A549 (cell line): Measurements from ENCODE around the gene CUEDC2. TPM values are rescaled to one million over a fixed set of nuclear protein-coding genes. Genes with fewer than 3 reads are reported as not detected.
A peak's percentile ranks its signal among the peaks of the same experiment; 100 is the strongest.

Experiments used
- ATAC-seq, 2 experiments: fragments of 200-7000 bp in 1 of 2; fragments of >200 bp in 1 of 2; cut with Nextera tagmentation in 1 of 2; cut with Tn5 transposase in 1 of 2; 3 replicates each; pipeline versions ENCODE4 v1.8.0 to v1.9.1; 2018 to 2020; ENCODE audit warnings: mild to moderate bottlenecking in 1 of 2, moderate library complexity in 1 of 2
- CTCF ChIA-PET: fragments of 300-600 bp; sonication (Branson Sonifier 250); formaldehyde crosslinking; extraction: SDS; loops from one replicate; lab custom pipeline; 2021; ENCODE audit warnings: antibody characterized with exemption, inconsistent platforms; lab: Yijun Ruan, JAX
- POLR2A ChIA-PET: fragments of 350-600 bp; formaldehyde crosslinking; extraction: SDS; loops from one replicate; lab custom pipeline; 2021; ENCODE audit warnings: antibody characterized with exemption, inconsistent platforms; lab: Yijun Ruan, JAX
- DNase-seq, 2 experiments: peaks; one replicate each; pipeline versions ENCODE4 v3.0.0 to v3.0.0-alpha.2; 2011 to 2016; ENCODE audit warnings: low read depth in 1 of 2, low spot score in 1 of 2
- FAIRE-seq: peaks from 2 replicates; lab custom pipeline; 2011; peaks lifted over from hg19 to GRCh38; lab: Jason Lieb, UNC
- H3K27ac ChIP-seq, 2 experiments: fragments of >200 bp; sonication (Bioruptor Twin); formaldehyde crosslinking; 3 replicates each; pipeline ENCODE4 v1.5.1; 2016 to 2017
- H3K4me1 ChIP-seq: fragments of >200 bp; sonication (Bioruptor Twin); formaldehyde crosslinking; 3 replicates; pipeline ENCODE4 v1.6.1; 2016
- H3K4me2 ChIP-seq: fragments of >200 bp; sonication (Bioruptor Twin); formaldehyde crosslinking; 3 replicates; pipeline ENCODE4 v1.6.1; 2016
- H3K4me3 ChIP-seq: fragments of >200 bp; sonication (Bioruptor Twin); formaldehyde crosslinking; 3 replicates; pipeline ENCODE4 v1.5.1; 2016
- H3K9me3 ChIP-seq: fragments of >200 bp; sonication (Bioruptor Twin); formaldehyde crosslinking; 3 replicates; pipeline ENCODE4 v1.6.1; 2016
- BHLHE40 ChIP-seq: IDR thresholded peaks from 2 replicates; pipeline ENCODE4 v1.6.1; 2012; ENCODE audit warnings: low read depth, low read length, inconsistent platforms
- CBX2 ChIP-seq: fragments of 200-600 bp; sonication (generic); IDR thresholded peaks from 2 replicates; pipeline ENCODE4 v1.6.1; 2016; ENCODE audit warnings: low read depth, mild to moderate bottlenecking, borderline replicate concordance
- CBX8 ChIP-seq: fragments of 200-600 bp; sonication (generic); IDR thresholded peaks from 2 replicates; pipeline ENCODE4 v1.6.1; 2016
- CEBPB ChIP-seq, 2 experiments: fragments of >200 bp in 1 of 2; sonication (Bioruptor Twin) in 1 of 2; formaldehyde crosslinking in 1 of 2; IDR thresholded peaks; 2 replicates each; pipeline ENCODE4 v1.6.1; 2012 to 2016
- CHD2 ChIP-seq: fragments of 150-350 bp; IDR thresholded peaks from 2 replicates; pipeline ENCODE4 v1.6.1; 2014; ENCODE audit warnings: low read length; ENCODE audit not compliant: partially characterized antibody
- EHF ChIP-seq: fragments of 250-450 bp; sonication (Bioruptor Pico); IDR thresholded peaks from 2 replicates; pipeline ENCODE4 v1.5.0; 2020; ENCODE audit warnings: mild to moderate bottlenecking
- EHMT2 ChIP-seq: fragments of 200-600 bp; sonication (generic); IDR thresholded peaks from 2 replicates; pipeline ENCODE4 v1.6.1; 2016; ENCODE audit warnings: antibody characterized with exemption, low read depth, mild to moderate bottlenecking, moderate library complexity
- FOSB ChIP-seq: fragments of 250-450 bp; sonication (Bioruptor Pico); IDR thresholded peaks from 2 replicates; pipeline ENCODE4 v1.5.0; 2020; ENCODE audit warnings: mild to moderate bottlenecking, moderate library complexity
- FOSL2 ChIP-seq, 2 experiments: fragments of 450-650 bp in 1 of 2; fragments of >200 bp in 1 of 2; sonication (Bioruptor Twin) in 1 of 2; formaldehyde crosslinking; IDR thresholded peaks; 2 replicates each; pipeline versions ENCODE4 v1.5.0 to v1.6.1; 2016 to 2020; ENCODE audit warnings: mild to moderate bottlenecking in 1 of 2, moderate library complexity in 1 of 2
- GATA3 ChIP-seq: IDR thresholded peaks from 2 replicates; pipeline ENCODE4 v1.6.1; 2012; ENCODE audit warnings: borderline replicate concordance
- HEYL ChIP-seq: fragments of 250-450 bp; sonication (Bioruptor Pico); IDR thresholded peaks from 2 replicates; pipeline ENCODE4 v1.8.0; 2021; ENCODE audit warnings: mild to moderate bottlenecking, moderate library complexity
- HOXA7 ChIP-seq: fragments of 250-450 bp; sonication (Bioruptor Pico); IDR thresholded peaks from 2 replicates; pipeline ENCODE4 v1.5.0; 2020; ENCODE audit warnings: mild to moderate bottlenecking, moderate library complexity
- HOXB5 ChIP-seq: fragments of 250-450 bp; sonication (Bioruptor Pico); IDR thresholded peaks from 2 replicates; pipeline ENCODE4 v1.5.0; 2020; ENCODE audit warnings: mild to moderate bottlenecking, moderate library complexity
- JUN ChIP-seq, 2 experiments: fragments of >200 bp; sonication (Bioruptor Twin); formaldehyde crosslinking; IDR thresholded peaks; 2 replicates in 1 of 2; 3 replicates in 1 of 2; pipeline ENCODE4 v1.6.1; 2016 to 2017
- KDM5A ChIP-seq: fragments of 200-600 bp; sonication (generic); IDR thresholded peaks from 2 replicates; pipeline ENCODE4 v1.6.1; 2016; ENCODE audit warnings: antibody characterized with exemption, mild to moderate bottlenecking
- MAFK ChIP-seq: fragments of 450-650 bp; IDR thresholded peaks from 2 replicates; pipeline ENCODE4 v1.6.1; 2014; ENCODE audit not compliant: partially characterized antibody
- MYC ChIP-seq: IDR thresholded peaks from 2 replicates; pipeline ENCODE4 v1.6.1; 2012; ENCODE audit warnings: mild to moderate bottlenecking, inconsistent platforms, low read length, improper control_type of control experiment, borderline replicate concordance
- NFE2L2 ChIP-seq: fragments of 150-350 bp; conservative IDR thresholded peaks from 2 replicates; pipeline ENCODE4 v1.6.1; 2014; ENCODE audit warnings: low read length
- NPAS2 ChIP-seq: fragments of 250-450 bp; sonication (Bioruptor Pico); IDR thresholded peaks from 2 replicates; pipeline ENCODE4 v1.8.0; 2022; ENCODE audit warnings: mild to moderate bottlenecking, moderate library complexity, borderline replicate concordance
- PBX3 ChIP-seq: IDR thresholded peaks from 2 replicates; pipeline ENCODE4 v1.6.1; 2012
- POLR2A ChIP-seq: IDR thresholded peaks from 2 replicates; pipeline ENCODE4 v1.6.1; 2012; ENCODE audit warnings: mild to moderate bottlenecking, low read length
- RARB ChIP-seq: fragments of 250-450 bp; sonication (Bioruptor Pico); IDR thresholded peaks from 2 replicates; pipeline ENCODE4 v1.8.0; 2021; ENCODE audit warnings: mild to moderate bottlenecking, moderate library complexity
- RFX5 ChIP-seq: fragments of 450-650 bp; IDR thresholded peaks from 2 replicates; pipeline ENCODE4 v1.7.1; 2014; ENCODE audit warnings: antibody characterized with exemption, mild to moderate bottlenecking, moderate library complexity
- TFCP2L1 ChIP-seq: fragments of 250-450 bp; sonication (Bioruptor Pico); IDR thresholded peaks from 2 replicates; pipeline ENCODE4 v1.5.0; 2021; ENCODE audit warnings: mild to moderate bottlenecking
- WGBS: methylation state at CpG from one replicate; pipeline ENCODE4 v1.1.6; 2017; ENCODE audit errors: missing lambda C conversion rate; 5-methylcytosine and 5-hydroxymethylcytosine counted together
- polyA plus RNA-seq, 4 experiments: library from polyadenylated mRNA; depleted of rRNA in 3 of 4; stranded (reverse); fragments of >200 nt; fragmentation: RNase III in 1 of 4; extraction: RNeasy Plus Mini Kit Qiagen cat#74134 plus additional on column Dnase treatment in 1 of 4; gene quantifications; 2 replicates in 3 of 4; 3 replicates in 1 of 4; pipeline ENCODE4 v1.2.3, GENCODE V29; 2011 to 2017
- TF ChIP-seq, protein P1 (sequence below): fragments of 250-450 bp; sonication (Bioruptor Pico); IDR thresholded peaks from 2 replicates; pipeline ENCODE4 v1.5.0; 2020; ENCODE audit warnings: low read depth, mild to moderate bottlenecking, moderate library complexity
- TF ChIP-seq, protein P2 (sequence below): IDR thresholded peaks from 2 replicates; pipeline ENCODE4 v1.6.1; 2012
- TF ChIP-seq, protein P3 (sequence below): fragments of >200 bp; sonication (Bioruptor Twin); formaldehyde crosslinking; IDR thresholded peaks from 2 replicates; pipeline ENCODE4 v1.6.1; 2016
- TF ChIP-seq, protein P4 (sequence below): fragments of >200 bp; sonication (Bioruptor Twin); formaldehyde crosslinking; IDR thresholded peaks from 3 replicates; pipeline ENCODE4 v1.6.1; 2016

Gene CUEDC2
- polyA plus RNA-seq, 2 of the 4 experiments (the other 2 are of a cell fraction): 43.7 to 67.4 TPM

DNA sequence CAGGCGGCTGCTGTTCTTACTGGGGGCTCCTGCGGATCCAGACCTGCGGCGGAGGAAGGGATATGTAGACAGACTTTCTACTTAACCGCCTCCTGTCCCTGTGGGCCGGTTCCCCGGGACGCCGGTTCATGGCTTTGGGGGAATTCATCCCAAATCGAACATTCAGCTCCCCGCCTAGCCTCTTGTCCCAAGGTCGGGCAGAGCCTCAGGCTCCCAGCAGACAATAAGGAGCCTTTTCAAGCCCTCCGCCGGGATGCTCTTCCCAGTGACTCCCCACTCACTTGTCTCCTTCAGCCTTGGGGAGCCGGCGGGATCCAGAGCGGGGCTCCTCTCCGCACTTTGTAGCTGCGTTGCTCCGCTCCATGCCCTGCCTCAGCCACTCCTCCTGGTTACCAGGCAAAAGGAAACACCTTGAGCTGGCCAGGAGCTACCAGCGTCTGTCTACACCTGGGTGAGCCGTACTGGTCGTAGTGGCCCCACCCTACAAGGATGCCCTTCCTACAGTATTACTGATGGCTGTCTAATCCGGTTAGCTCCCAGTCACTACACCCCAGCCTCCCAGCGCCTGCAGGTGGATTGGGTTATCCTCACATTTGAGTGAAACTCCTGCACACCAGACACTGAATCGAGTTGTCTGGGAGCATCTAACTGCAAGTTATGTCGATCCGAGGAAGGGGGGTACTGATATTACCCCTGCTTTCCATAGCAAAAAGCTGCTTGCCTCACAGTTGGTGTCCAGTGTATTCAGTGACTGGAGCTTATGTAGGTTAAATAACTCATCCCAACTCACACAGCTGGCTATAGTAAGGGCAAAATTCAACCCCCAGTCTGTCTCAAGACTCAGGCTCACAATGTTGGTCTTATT is 19.0 kb upstream of the CUEDC2 start, which contains the start of gene C10orf95:
Gene C10orf95, minus strand, starts transcription at position 439 of the 865 bp plus-strand sequence. CDS start 450 bp downstream, outside the sequence.
- ChIA-PET POLR2A (interaction anchor here (0.6 to 2.1 kb wide), 11 partner anchors 9 to 282 kb away, joined by 3 to 9 read pairs (median 4); partner anchors contain the start of gene CUEDC2), CTCF (interaction anchor here (1.0 to 3.7 kb wide), 15 partner anchors 10 to 282 kb away, joined by 3 to 20 read pairs (median 6); partner anchors contain the start of gene CUEDC2)
- Histone ChIP-seq H3K27ac (peak within 1 kb of the TSS; percentile 89 to 95), H3K4me1 (peaks cover 54% of the 10 kb centered on the region), H3K4me2 (peak within 1 kb of the TSS; percentile 87), H3K4me3 (peak within 1 kb of the TSS; percentile 97), H3K9me3 (no peaks in the 10 kb centered on the region)
- FAIRE-seq (no peak), DNase-seq (no peak), ATAC-seq (peak in 1 of 2 experiments; percentile 5; a peak in 2 of 6 replicates)
- TF ChIP-seq KDM5A (no peak), NFE2L2 (no peak), RARB (CRISPR knock-in tag) (no peak), HEYL (CRISPR knock-in tag) (no peak), BHLHE40 (no peak), GATA3 (no peak), FOSL2 (IDR thresholded peaks at IDR 0.05) (no peak), FOSL2 (CRISPR knock-in tag; IDR thresholded peaks at IDR 0.05) (no peak), TFCP2L1 (CRISPR knock-in tag) (no peak), RFX5 (no peak), PBX3 (no peak), EHMT2 (no peak), FOSB (CRISPR knock-in tag) (no peak), CHD2 (no peak), CEBPB (IDR thresholded peaks at IDR 0.05) (no peak), CBX2 (no peak), MAFK (no peak), CBX8 (no peak)
- TF ChIP-seq, protein P1, sequence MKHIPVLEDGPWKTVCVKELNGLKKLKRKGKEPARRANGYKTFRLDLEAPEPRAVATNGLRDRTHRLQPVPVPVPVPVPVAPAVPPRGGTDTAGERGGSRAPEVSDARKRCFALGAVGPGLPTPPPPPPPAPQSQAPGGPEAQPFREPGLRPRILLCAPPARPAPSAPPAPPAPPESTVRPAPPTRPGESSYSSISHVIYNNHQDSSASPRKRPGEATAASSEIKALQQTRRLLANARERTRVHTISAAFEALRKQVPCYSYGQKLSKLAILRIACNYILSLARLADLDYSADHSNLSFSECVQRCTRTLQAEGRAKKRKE (CRISPR knock-in tag): no peak
- TF ChIP-seq, protein P2, sequence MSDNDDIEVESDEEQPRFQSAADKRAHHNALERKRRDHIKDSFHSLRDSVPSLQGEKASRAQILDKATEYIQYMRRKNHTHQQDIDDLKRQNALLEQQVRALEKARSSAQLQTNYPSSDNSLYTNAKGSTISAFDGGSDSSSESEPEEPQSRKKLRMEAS: no peak
- 64% methylated on average over 25 of the region's 28 CpGs for WGBS

- 2% methylated on average over 25 of the region's 104 CpGs for WGBS
- Histone ChIP-seq H3K4me2 (peak overlapping the region; percentile 87), H3K27ac (peak overlapping the region; percentile 89 to 95), H3K4me3 (peak overlapping the region; percentile 97), H3K9me3 (no peaks in the 10 kb centered on the region), H3K4me1 (peaks cover 46% of the 10 kb centered on the region)
- ChIA-PET CTCF (interaction anchor here (1.0 to 3.7 kb wide), 16 partner anchors 10 to 281 kb away, joined by 3 to 20 read pairs (median 6); partner anchors contain the start of gene CUEDC2), POLR2A (interaction anchor here (0.7 to 2.1 kb wide), 10 partner anchors 10 to 281 kb away, joined by 3 to 9 read pairs (median 4); partner anchors contain the start of genes CUEDC2 and FBXL15)
- ATAC-seq: peak; percentile 78 to 79
- no peak for FAIRE-seq
- DNase-seq: peak; percentile 74 to 79
- TF ChIP-seq EHMT2: no peak
- peak; percentile 78; the same call in 1 of the 2 replicates for TF ChIP-seq MYC
- no peak for TF ChIP-seq CBX2
- no peak for TF ChIP-seq HOXA7 (CRISPR knock-in tag)
- peak in 1 of 2 experiments; percentile 90; a peak in 3 of 5 replicates for TF ChIP-seq JUN (IDR thresholded peaks at IDR 0.05)
- TF ChIP-seq EHF (CRISPR knock-in tag): peak; percentile 65; the same call in 1 of the 2 replicates
- TF ChIP-seq, protein P2: peak; percentile 85
- TF ChIP-seq, protein P3, sequence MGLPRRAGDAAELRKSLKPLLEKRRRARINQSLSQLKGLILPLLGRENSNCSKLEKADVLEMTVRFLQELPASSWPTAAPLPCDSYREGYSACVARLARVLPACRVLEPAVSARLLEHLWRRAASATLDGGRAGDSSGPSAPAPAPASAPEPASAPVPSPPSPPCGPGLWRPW: no peak
- TF ChIP-seq, protein P4, sequence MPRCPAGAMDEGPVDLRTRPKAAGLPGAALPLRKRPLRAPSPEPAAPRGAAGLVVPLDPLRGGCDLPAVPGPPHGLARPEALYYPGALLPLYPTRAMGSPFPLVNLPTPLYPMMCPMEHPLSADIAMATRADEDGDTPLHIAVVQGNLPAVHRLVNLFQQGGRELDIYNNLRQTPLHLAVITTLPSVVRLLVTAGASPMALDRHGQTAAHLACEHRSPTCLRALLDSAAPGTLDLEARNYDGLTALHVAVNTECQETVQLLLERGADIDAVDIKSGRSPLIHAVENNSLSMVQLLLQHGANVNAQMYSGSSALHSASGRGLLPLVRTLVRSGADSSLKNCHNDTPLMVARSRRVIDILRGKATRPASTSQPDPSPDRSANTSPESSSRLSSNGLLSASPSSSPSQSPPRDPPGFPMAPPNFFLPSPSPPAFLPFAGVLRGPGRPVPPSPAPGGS: peak; percentile 60; the same call in 2 of the 3 replicates
- no peak for TF ChIP-seq HOXB5
- TF ChIP-seq NPAS2 (CRISPR knock-in tag): peak; percentile 83
- 0 out of 2 replicates have a peak, but pooled peaks have one; percentile 4 for TF ChIP-seq PBX3
- peak; percentile 75 for TF ChIP-seq POLR2A
Measured at GRCh38 chr10:102450374-102451104, 18.2 kb upstream of the CUEDC2 start.
